Mesenchymal stem cell (in vitro differentiated cells and primary cell): Measurements from ENCODE around the gene RTL1. TPM values are rescaled to one million over a fixed set of nuclear protein-coding genes. Genes with fewer than 3 reads are reported as not detected.

ENCODE experiments used
- small RNA-seq: library from polyadenylated mRNA; stranded (forward); fragments of <200 nt; extraction: miRNeasy Mini kit (QIAGEN cat#:217004); gene quantifications from one replicate; pipeline ENCODE3, GENCODE V24; 2013; ENCODE audit warnings: low read depth

RTL1 gene

Small RNA genes lying within 50 kb of the gene (small RNA-seq; reads per million reads assigned to genes)
- gene MIR127 (not detected), gene MIR136 (not detected), gene MIR337 (not detected), gene MIR370 (1.2 reads per million), gene MIR431 (not detected), gene MIR432 (not detected), gene MIR433 (not detected), gene MIR493 (not detected), gene RF02145 (not detected), gene SNORD112 (not detected), gene SNORD113-1 (not detected), gene SNORD113-2 (not detected), gene SNORD113-3 (not detected), gene SNORD113-4 (not detected), gene SNORD113-5 (not detected), gene SNORD113-6 (not detected), gene SNORD113-7 (not detected), gene SNORD113-8 (not detected), gene SNORD113-9 (not detected), gene SNORD114-1 (not detected), gene SNORD114-2 (not detected), gene SNORD114-3 (not detected)
